Sigmoid colon (tissue), 4 donors: Measurements from ENCODE around the gene PCDHA10.
"Not testable (repeated sequence)": the region's sequence is repeated elsewhere in the genome, so short reads cannot be mapped to it uniquely, and the experiment has no call there.

Experiments used
- CTCF ChIP-seq, 4 experiments: fragments of 450-650 bp in 3 of 4; fragments of 200-600 bp in 1 of 4; IDR thresholded peaks; one replicate each; pipeline ENCODE4 v1.5.1; 2016 to 2019; ENCODE audit warnings: antibody characterized with exemption in 4 of 4, mild to moderate bottlenecking in 3 of 4, moderate library complexity in 2 of 4
- EP300 ChIP-seq, 4 donors: sonication (generic); formaldehyde crosslinking; IDR thresholded peaks; one replicate each; pipeline ENCODE4 v1.6.1; 2017; ENCODE audit warnings: antibody characterized with exemption in 4 of 4
- POLR2AphosphoS5 ChIP-seq, 4 donors: sonication (generic); formaldehyde crosslinking; IDR thresholded peaks; one replicate each; pipeline ENCODE4 v1.6.1; 2017; ENCODE audit warnings: antibody characterized with exemption in 4 of 4

- TF ChIP-seq CTCF, POLR2AphosphoS5, EP300 (IDR thresholded peaks at IDR 0.05): not testable (repeated sequence)
Observed at GRCh38 chr5:140834439-140835008, 21.2 kb upstream of the PCDHA10 start.
